ENCODE results near the gene PLPP3. TPM values are rescaled to one million over a fixed set of nuclear protein-coding genes. Genes with fewer than 3 reads are reported as not detected.

Gene PLPP3
- total and polyA plus RNA-seq, 3 donors from 2014 or later = 41.5 to 103 (median 82.0) TPM

GRCh38 chr1:56535362-56535761, 44.0 kb downstream of the PLPP3 start:
- H3K4me1 ChIP-seq = no peaks in the 10 kb centered on the region
- TF ChIP-seq, protein P1, sequence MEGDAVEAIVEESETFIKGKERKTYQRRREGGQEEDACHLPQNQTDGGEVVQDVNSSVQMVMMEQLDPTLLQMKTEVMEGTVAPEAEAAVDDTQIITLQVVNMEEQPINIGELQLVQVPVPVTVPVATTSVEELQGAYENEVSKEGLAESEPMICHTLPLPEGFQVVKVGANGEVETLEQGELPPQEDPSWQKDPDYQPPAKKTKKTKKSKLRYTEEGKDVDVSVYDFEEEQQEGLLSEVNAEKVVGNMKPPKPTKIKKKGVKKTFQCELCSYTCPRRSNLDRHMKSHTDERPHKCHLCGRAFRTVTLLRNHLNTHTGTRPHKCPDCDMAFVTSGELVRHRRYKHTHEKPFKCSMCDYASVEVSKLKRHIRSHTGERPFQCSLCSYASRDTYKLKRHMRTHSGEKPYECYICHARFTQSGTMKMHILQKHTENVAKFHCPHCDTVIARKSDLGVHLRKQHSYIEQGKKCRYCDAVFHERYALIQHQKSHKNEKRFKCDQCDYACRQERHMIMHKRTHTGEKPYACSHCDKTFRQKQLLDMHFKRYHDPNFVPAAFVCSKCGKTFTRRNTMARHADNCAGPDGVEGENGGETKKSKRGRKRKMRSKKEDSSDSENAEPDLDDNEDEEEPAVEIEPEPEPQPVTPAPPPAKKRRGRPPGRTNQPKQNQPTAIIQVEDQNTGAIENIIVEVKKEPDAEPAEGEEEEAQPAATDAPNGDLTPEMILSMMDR (IDR thresholded peaks at IDR 0.05) = no peak
- no peak for TF ChIP-seq POLR2A (IDR thresholded peaks at IDR 0.05)
- no peak overlapping the region for H3K27ac ChIP-seq
- intact Hi-C loops (cut with DNase I; ENCODE audit: low total_unique reads) = no loop called here
- H3K27me3 ChIP-seq = no peaks in the 10 kb centered on the region
- no peak overlapping the region for H3K4me3 ChIP-seq
- H3K36me3 ChIP-seq (ENCODE audit: low read depth, missing control alignments) = no peaks in the 10 kb centered on the region
- 73 to 85% methylated on average over 2 of the region's 2 CpGs for WGBS, 2 donors
- no peaks in the 10 kb centered on the region for H3K9me3 ChIP-seq
- no peak for DNase-seq

GRCh38 chr1:56534130-56534651, 45.2 kb downstream of the PLPP3 start:
- Histone ChIP-seq H3K4me3 (no peak overlapping the region), H3K4me1 (no peaks in the 10 kb centered on the region), H3K27ac (no peak overlapping the region), H3K27me3 (no peaks in the 10 kb centered on the region), H3K9me3 (no peaks in the 10 kb centered on the region), H3K36me3 (ENCODE audit: low read depth, missing control alignments) (no peaks in the 10 kb centered on the region)
- WGBS, 2 donors = 94% methylated on average over 5 of the region's 5 CpGs
- TF ChIP-seq, protein P1 (IDR thresholded peaks at IDR 0.05) = no peak
- TF ChIP-seq POLR2A (IDR thresholded peaks at IDR 0.05) = no peak
- intact Hi-C loops (cut with DNase I; ENCODE audit: low total_unique reads) = no loop called here
- no peak for DNase-seq

GRCh38 chr1:56533621-56534020, 45.7 kb downstream of the PLPP3 start:
- TF ChIP-seq POLR2A (IDR thresholded peaks at IDR 0.05) = no peak
- TF ChIP-seq, protein P1 (IDR thresholded peaks at IDR 0.05) = no peak
- WGBS, 2 donors = 88 to 91% methylated on average over 4 of the region's 4 CpGs
- Histone ChIP-seq H3K27me3 (no peaks in the 10 kb centered on the region), H3K36me3 (ENCODE audit: low read depth, missing control alignments) (no peaks in the 10 kb centered on the region), H3K4me1 (no peaks in the 10 kb centered on the region), H3K27ac (no peak overlapping the region), H3K4me3 (no peak overlapping the region), H3K9me3 (no peaks in the 10 kb centered on the region)
- no peak for DNase-seq
- intact Hi-C loops (cut with DNase I; ENCODE audit: low total_unique reads) = no loop called here

DNA sequence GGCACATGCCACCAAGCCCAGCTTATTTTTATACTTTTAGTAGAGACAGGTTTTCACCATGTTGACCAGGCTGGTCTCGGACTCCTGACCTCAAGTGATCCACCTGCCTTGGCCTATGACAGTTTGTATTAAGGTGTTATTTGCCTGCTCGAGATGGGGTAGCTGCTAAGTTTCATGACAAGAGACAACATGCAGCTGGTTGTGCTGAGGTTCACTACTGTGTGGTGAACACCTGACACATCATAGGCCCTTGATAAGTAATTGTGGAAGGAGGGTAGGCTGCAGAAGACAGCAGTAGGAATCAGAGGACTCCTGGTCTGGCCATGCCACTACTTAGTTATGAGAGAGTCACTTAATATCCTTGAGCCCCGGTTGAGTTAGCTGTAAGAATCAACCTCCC, 46.2 kb downstream of the PLPP3 start:
- intact Hi-C loops (cut with DNase I; ENCODE audit: low total_unique reads) = no loop called here
- Histone ChIP-seq H3K27me3 (no peaks in the 10 kb centered on the region), H3K9me3 (no peaks in the 10 kb centered on the region), H3K4me3 (no peak overlapping the region), H3K27ac (no peak overlapping the region), H3K4me1 (peaks cover under 1% of the 10 kb centered on the region), H3K36me3 (ENCODE audit: low read depth, missing control alignments) (no peaks in the 10 kb centered on the region)
- DNase-seq = no peak
- no peak for TF ChIP-seq POLR2A (IDR thresholded peaks at IDR 0.05)
- TF ChIP-seq, protein P1 (IDR thresholded peaks at IDR 0.05) = no peak
- 82 to 88% methylated on average over 3 of the region's 3 CpGs for WGBS, 2 donors

- peaks cover 9% of the 10 kb centered on the region for H3K4me1 ChIP-seq
- DNase-seq = no peak
- 19 to 52% methylated on average over 1 of the region's 1 CpG for WGBS, 2 donors
- H3K27me3 ChIP-seq = no peaks in the 10 kb centered on the region
- intact Hi-C loops (cut with DNase I; ENCODE audit: low total_unique reads) = no loop called here
- TF ChIP-seq POLR2A (IDR thresholded peaks at IDR 0.05) = no peak
- TF ChIP-seq, protein P1 (IDR thresholded peaks at IDR 0.05) = no peak
- no peaks in the 10 kb centered on the region for H3K9me3 ChIP-seq
- H3K36me3 ChIP-seq (ENCODE audit: low read depth, missing control alignments) = no peaks in the 10 kb centered on the region
- no peak overlapping the region for H3K27ac ChIP-seq
- H3K4me3 ChIP-seq = no peak overlapping the region
These were observed 47.0 kb downstream of the PLPP3 start for GRCh38 chr1:56532350-56532683.

Measured in testis (tissue), 3 donors.